Liver (tissue), 9 donors: ENCODE results near the gene DAPK2. TPM values are rescaled to one million over a fixed set of nuclear protein-coding genes. Genes with fewer than 3 reads are reported as not detected.

Source experiments
- DNase-seq: peaks from one replicate; pipeline ENCODE4 v3.0.0-alpha.2; 2017; ENCODE audit warnings: low spot score
- H3K27ac ChIP-seq, 2 donors: one replicate each; pipeline ENCODE4 v1.7.0; 2013; ENCODE audit warnings: inconsistent platforms in 2 of 2, low read length in 2 of 2, control low read depth in 1 of 2, low read depth in 1 of 2, mild to moderate bottlenecking in 1 of 2
- H3K27me3 ChIP-seq, 4 donors: one replicate each; pipeline versions ENCODE4 v1.6.1 to v1.7.0; 2013; ENCODE audit warnings: low read length in 3 of 4, inconsistent platforms in 1 of 4, mild to moderate bottlenecking in 1 of 4, moderate library complexity in 1 of 4; ENCODE audit not compliant: control insufficient read depth in 4 of 4, insufficient read depth in 4 of 4
- H3K36me3 ChIP-seq, 4 donors: one replicate each; pipeline versions ENCODE4 v1.6.1 to v1.7.0; 2013; ENCODE audit warnings: low read length in 3 of 4, mild to moderate bottlenecking in 3 of 4, low read depth in 1 of 4, moderate library complexity in 1 of 4; ENCODE audit not compliant: control insufficient read depth in 4 of 4, insufficient read depth in 3 of 4
- H3K4me1 ChIP-seq, 4 donors: one replicate each; pipeline versions ENCODE4 v1.6.1 to v1.7.0; 2013; ENCODE audit warnings: low read length in 3 of 4, mild to moderate bottlenecking in 3 of 4, moderate library complexity in 1 of 4; ENCODE audit not compliant: control insufficient read depth in 4 of 4, insufficient read depth in 4 of 4
- H3K4me3 ChIP-seq, 3 donors: one replicate each; pipeline versions ENCODE4 v1.6.1 to v1.7.0; 2013; ENCODE audit warnings: low read length in 3 of 3, control low read depth in 1 of 3, low read depth in 1 of 3, mild to moderate bottlenecking in 1 of 3
- H3K9ac ChIP-seq, 2 donors: one replicate each; pipeline ENCODE4 v1.7.0; 2013; ENCODE audit warnings: low read length in 2 of 2, mild to moderate bottlenecking in 2 of 2, moderate library complexity in 2 of 2, control low read depth in 1 of 2, low read depth in 1 of 2
- H3K9me3 ChIP-seq, 4 donors: one replicate each; pipeline versions ENCODE4 v1.6.1 to v1.7.0; 2013; ENCODE audit warnings: low read length in 3 of 4; ENCODE audit not compliant: control insufficient read depth in 4 of 4
- ATF3 ChIP-seq: IDR thresholded peaks from 2 replicates; pipeline ENCODE4 v1.6.1; 2016; ENCODE audit warnings: antibody characterized with exemption
- CTCF ChIP-seq: fragments of 150-350 bp; IDR thresholded peaks from 2 replicates; pipeline ENCODE4 v1.5.1; 2017; ENCODE audit warnings: improper control_type of control experiment, low read depth, low read length; ENCODE audit not compliant: missing input control
- EGR1 ChIP-seq, 2 donors: IDR thresholded peaks; 2 replicates each; pipeline ENCODE4 v1.6.1; 2016 to 2018; ENCODE audit warnings: antibody characterized with exemption in 2 of 2, low read depth in 2 of 2
- FOXA1 ChIP-seq: IDR thresholded peaks from 2 replicates; pipeline ENCODE4 v1.6.1; 2016; ENCODE audit warnings: antibody characterized with exemption
- GABPA ChIP-seq, 2 donors: IDR thresholded peaks in 1 of 2; conservative IDR thresholded peaks in 1 of 2; 2 replicates each; pipeline ENCODE4 v1.6.1; 2016; ENCODE audit warnings: antibody characterized with exemption in 2 of 2, mild to moderate bottlenecking in 1 of 2, moderate library complexity in 1 of 2
- HNF4A ChIP-seq, 2 donors: conservative IDR thresholded peaks; 2 replicates each; pipeline ENCODE4 v1.6.1; 2016; ENCODE audit warnings: antibody characterized with exemption in 2 of 2, mild to moderate bottlenecking in 2 of 2
- JUND ChIP-seq, 2 donors: IDR thresholded peaks; 2 replicates each; pipeline ENCODE4 v1.6.1; 2016; ENCODE audit warnings: antibody characterized with exemption in 2 of 2
- MAX ChIP-seq: IDR thresholded peaks from 2 replicates; pipeline ENCODE4 v1.6.1; 2016; ENCODE audit warnings: antibody characterized with exemption
- NR2F2 ChIP-seq: IDR thresholded peaks from 2 replicates; pipeline ENCODE4 v1.6.1; 2016; ENCODE audit warnings: antibody characterized with exemption
- RAD21 ChIP-seq, 2 donors: IDR thresholded peaks; 2 replicates each; pipeline ENCODE4 v1.6.1; 2016; ENCODE audit warnings: antibody characterized with exemption in 2 of 2, mild to moderate bottlenecking in 2 of 2
- RXRA ChIP-seq, 2 donors: IDR thresholded peaks; 2 replicates each; pipeline ENCODE4 v1.6.1; 2017 to 2018; ENCODE audit warnings: antibody characterized with exemption in 2 of 2, mild to moderate bottlenecking in 1 of 2
- SP1 ChIP-seq: IDR thresholded peaks from 2 replicates; pipeline ENCODE4 v1.6.1; 2018; ENCODE audit warnings: antibody characterized with exemption, mild to moderate bottlenecking
- TAF1 ChIP-seq: conservative IDR thresholded peaks from 2 replicates; pipeline ENCODE4 v1.6.1; 2016; ENCODE audit warnings: antibody characterized with exemption, mild to moderate bottlenecking
- YY1 ChIP-seq: IDR thresholded peaks from 2 replicates; pipeline ENCODE4 v1.6.1; 2016; ENCODE audit warnings: antibody characterized with exemption, mild to moderate bottlenecking
- ZBTB33 ChIP-seq: IDR thresholded peaks from 2 replicates; pipeline ENCODE4 v1.6.1; 2016; ENCODE audit warnings: antibody characterized with exemption
- WGBS: extraction: QIAGEN DNeasy Blood & Tissue Kit; methylation state at CpG from one replicate; pipeline ENCODE4 v1.1.7; 2013; 5-methylcytosine and 5-hydroxymethylcytosine counted together
- polyA plus RNA-seq, 2 donors: library from polyadenylated mRNA; stranded (reverse) in 1 of 2; unstranded in 1 of 2; fragments of 200-250 nt in 1 of 2; fragments of >200 nt in 1 of 2; fragmentation: Nextera tagmentation in 1 of 2; extraction: Ambion mirVana in 1 of 2; gene quantifications; one replicate each; pipeline versions ENCODE4 v1.2.1 to v1.2.3, GENCODE V29; 2013 to 2015
- total RNA-seq, 2 donors: library from RNA; depleted of rRNA; stranded (reverse); fragments of >200 nt; gene quantifications; one replicate each; pipeline ENCODE4 v1.2.3, GENCODE V29; 2014
- donor health status: healthy.
- donor health status: healthy.
- donor health status: healthy.
- donor health status: healthy.
- donor health status: healthy.

Gene DAPK2
- total and polyA plus RNA-seq, 4 donors, result 1.0 to 3.6 (median 1.1) TPM

GRCh38 chr15:63860155-63860554, 186.1 kb downstream of the DAPK2 start:
- H3K4me3 ChIP-seq, result no peak overlapping the region
- no peaks in the 10 kb centered on the region for H3K27me3 ChIP-seq
- H3K36me3 ChIP-seq, result no peaks in the 10 kb centered on the region
- H3K4me1 ChIP-seq, result peaks cover 0 to 20% (median 5%) of the 10 kb centered on the region in 4 donors
- no peaks in the 10 kb centered on the region for H3K9me3 ChIP-seq
- TF ChIP-seq SP1, result no peak
- no peak for TF ChIP-seq ZBTB33
- no peak for TF ChIP-seq ATF3
- TF ChIP-seq TAF1, result no peak
- TF ChIP-seq RAD21 (IDR thresholded peaks at IDR 0.05), result no peak
- no peak for TF ChIP-seq NR2F2
- TF ChIP-seq RXRA (IDR thresholded peaks at IDR 0.05), result no peak
- no peak for TF ChIP-seq EGR1 (IDR thresholded peaks at IDR 0.05; ENCODE audit: low read depth in 2 of 2)
- TF ChIP-seq HNF4A (conservative IDR thresholded peaks at IDR 0.05), result no peak
- no peak for TF ChIP-seq FOXA1
- no peak for TF ChIP-seq JUND (IDR thresholded peaks at IDR 0.05)
- no peak for DNase-seq
- no peak overlapping the region for H3K9ac ChIP-seq
- H3K27ac ChIP-seq, result no peak overlapping the region
- WGBS, result 82% methylated on average over 1 of the region's 1 CpG

GRCh38 chr15:63858881-63859280, 187.4 kb downstream of the DAPK2 start:
- Histone ChIP-seq H3K9ac (no peak overlapping the region), H3K27ac (no peak overlapping the region), H3K36me3 (no peaks in the 10 kb centered on the region), H3K9me3 (no peaks in the 10 kb centered on the region), H3K4me1 (peaks cover 0 to 20% (median 5%) of the 10 kb centered on the region in 4 donors), H3K4me3 (no peak overlapping the region), H3K27me3 (no peaks in the 10 kb centered on the region)
- no peak for DNase-seq
- TF ChIP-seq NR2F2 (peak; percentile 13), GABPA (IDR thresholded peaks at IDR 0.05 in 1 of 2, conservative IDR thresholded peaks at IDR 0.05 in 1 of 2) (no peak), MAX (no peak), FOXA1 (no peak), YY1 (no peak)
- WGBS, result 63% methylated on average over 3 of the region's 3 CpGs

GRCh38 chr15:63858448-63858847, 187.8 kb downstream of the DAPK2 start:
- WGBS, result 94% methylated on average over 5 of the region's 5 CpGs
- H3K9me3 ChIP-seq, result no peaks in the 10 kb centered on the region
- H3K27me3 ChIP-seq, result no peaks in the 10 kb centered on the region
- H3K36me3 ChIP-seq, result no peaks in the 10 kb centered on the region
- peaks cover 0 to 20% (median 5%) of the 10 kb centered on the region in 4 donors for H3K4me1 ChIP-seq
- no peak for TF ChIP-seq TAF1
- TF ChIP-seq FOXA1, result no peak
- no peak for TF ChIP-seq YY1
- no peak for TF ChIP-seq MAX
- no peak for TF ChIP-seq ZBTB33
- TF ChIP-seq EGR1 (IDR thresholded peaks at IDR 0.05; ENCODE audit: low read depth in 2 of 2), result no peak
- no peak for TF ChIP-seq NR2F2
- no peak for TF ChIP-seq CTCF
- H3K27ac ChIP-seq, result no peak overlapping the region
- DNase-seq, result no peak
- H3K9ac ChIP-seq, result no peak overlapping the region
- H3K4me3 ChIP-seq, result no peak overlapping the region
